Measurements from ENCODE around the gene GAS7.

GRCh38 chr17:10082795-10083194 is 115.6 kb downstream of the GAS7 start:
- TF ChIP-seq CTCF (IDR thresholded peaks at IDR 0.05) (no peak), EZH2 (IDR thresholded peaks at IDR 0.05; ENCODE audit: borderline replicate concordance, insufficient read depth, low read depth, low read length, poor library complexity, severe bottlenecking) (no peak)

Measured in B cell (primary cell).